ENCODE results near the gene EN2.

Gene EN2

DNA sequence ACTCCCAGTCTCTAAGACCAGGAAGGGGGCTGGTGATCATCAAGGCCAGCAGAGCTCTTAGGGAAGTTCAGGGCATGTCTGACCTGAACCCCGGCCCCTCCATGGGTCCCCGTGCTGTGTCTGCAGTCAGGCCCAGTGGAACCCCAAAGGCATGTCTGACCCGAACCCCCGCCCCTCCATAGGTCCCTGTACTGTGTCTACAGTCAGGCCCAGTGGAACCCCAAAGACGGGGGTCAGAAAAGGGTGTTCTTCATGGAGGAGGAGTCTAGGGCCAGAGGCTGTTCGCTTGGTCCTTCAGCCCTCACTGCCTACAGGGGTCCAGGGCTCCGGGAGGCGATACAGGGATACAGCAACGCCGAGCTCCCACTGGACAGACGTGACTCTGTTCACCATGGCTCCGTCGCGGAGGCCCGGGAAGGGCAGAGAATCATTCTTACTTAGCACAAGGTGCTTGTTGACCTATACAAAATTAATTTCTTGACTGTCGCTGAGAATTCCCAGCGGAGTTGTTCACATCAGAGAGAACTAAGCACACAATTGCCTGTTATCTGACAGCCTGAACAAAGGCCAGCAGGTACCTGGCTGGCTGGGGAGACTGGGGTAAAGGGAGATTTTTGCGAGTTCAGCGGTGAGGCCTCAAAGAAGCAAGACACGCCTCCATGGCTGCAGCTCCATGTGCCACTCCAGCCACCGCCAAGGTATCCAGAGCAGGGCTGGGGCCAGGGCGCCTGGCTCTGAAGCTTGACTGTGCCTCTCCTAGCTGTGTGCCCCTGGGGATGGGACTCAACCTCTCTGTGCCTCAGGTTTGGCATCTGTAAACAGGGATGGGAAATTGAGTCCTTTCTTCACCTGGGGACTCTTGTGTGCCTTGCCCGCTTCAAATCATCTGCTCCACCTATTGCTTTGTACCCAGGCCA lies 26.8 kb downstream of the EN2 start:
- DNase-seq (ENCODE audit: low read depth in 4 of 4, low spot score in 1 of 4): no peak

DNA sequence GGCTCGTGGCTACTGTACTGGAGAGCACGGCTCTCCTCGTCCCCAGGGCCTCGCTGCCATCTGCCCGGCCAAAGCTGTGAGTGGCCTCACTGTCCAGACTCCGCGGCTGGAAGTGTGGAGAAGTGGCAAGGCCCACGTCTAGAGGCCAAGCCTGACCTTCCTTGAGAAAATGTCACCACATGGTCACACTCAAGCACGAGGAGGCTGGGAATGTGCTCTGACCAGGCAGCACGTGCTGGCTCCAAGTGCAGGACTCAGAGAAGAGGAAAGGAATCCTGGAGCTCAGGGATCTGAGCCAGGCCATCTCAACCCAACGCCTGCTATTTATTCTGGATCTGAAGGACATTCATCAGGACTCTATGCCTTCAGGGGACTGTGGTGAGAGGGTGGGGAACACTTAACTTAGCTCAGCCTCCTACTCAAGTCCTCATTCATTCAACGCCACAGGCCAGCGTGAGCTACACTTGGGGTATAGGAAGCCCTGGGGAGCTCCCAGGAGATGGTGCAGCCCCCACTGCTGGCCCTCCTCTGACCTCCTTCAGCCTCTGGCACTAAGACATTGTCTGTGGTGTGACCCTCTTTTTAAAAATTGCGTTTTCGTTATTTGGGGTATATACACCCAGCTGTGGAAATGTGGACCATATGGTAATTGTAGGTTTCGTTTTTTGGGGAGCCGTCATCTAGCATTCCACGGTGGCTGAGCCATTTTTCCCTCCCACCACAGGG lies 29.0 kb downstream of the EN2 start:
- no peak for DNase-seq (ENCODE audit: low read depth in 4 of 4, low spot score in 1 of 4)

DNA sequence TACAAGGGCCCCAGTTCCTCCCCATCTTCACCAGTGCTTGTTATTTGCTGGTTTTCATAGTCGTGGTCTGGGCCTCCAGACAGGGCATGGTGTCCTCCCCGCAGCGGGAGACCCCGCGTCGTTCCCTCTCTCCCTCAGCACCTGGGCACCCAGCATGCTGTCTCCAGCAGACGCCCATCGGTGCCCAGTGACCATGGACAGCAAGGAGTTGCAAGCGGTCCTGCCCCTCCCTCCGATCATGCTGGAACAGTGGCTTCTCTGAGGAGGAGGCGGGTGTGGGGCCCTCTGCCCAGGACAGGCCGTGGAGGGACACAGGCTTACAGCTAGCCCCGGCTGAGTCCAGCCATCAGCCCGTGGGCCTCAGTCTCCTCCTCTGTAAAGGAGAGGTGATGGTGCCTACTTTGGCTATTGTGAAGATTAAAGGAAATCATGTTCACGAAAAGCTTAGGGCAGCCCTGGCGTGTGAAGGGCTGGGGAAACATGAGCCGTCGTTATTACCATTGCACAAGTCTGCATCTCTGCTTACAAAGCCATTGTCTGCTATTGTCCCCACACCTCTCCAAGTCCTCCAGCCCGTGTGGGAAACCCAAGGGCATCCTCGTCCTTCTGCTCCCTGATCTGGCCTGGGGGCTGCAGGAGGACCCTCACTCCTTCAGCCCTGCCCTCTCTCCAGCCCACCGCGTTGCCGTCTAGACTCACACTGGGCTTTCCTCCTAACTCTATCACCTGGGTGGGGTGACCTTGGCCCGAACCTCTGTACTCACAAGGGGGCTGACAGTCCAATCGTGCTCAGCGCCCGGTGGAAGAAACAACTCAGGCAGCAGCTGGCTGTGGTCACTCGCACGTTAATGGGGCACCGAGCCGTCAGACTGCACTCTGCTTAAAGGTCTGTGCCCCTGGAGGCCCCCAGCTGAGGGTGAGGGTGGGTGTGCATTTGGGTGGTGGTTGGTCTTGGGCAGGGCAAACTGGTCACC lies 29.9 kb downstream of the EN2 start:
- DNase-seq (ENCODE audit: low read depth in 4 of 4, low spot score in 1 of 4): no peak

DNA sequence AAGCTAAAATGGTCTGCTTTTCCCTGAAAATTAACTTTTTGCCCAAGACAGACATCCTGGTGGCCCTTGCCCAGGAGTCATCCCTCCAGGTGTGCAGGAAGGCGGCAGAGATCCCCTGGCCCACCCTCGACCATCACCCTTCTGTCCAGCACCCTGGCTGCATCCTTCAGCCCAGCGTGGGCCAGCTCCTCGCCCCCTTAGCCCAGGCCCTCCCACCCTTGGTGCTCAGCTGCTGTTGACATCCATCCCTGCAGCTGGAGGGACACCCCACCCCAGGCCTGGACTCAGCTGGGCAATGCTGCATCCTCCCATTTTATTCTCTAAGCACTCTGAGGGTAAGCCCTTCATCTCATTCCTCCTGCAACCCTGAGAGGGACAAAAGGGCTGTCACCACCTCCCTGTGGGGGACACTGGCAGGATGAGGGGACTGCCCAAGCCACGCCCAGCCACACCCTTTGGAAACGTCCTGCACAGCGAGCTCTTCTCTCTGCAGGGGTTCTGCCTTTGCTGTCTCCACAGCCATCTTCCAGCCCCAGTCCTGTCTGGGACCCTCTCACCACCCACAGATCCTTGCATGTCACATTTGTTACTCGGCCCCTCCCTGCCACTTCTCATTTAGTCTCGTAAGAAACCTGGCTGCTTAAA lies 30.7 kb downstream of the EN2 start:
- no peak for DNase-seq (ENCODE audit: low read depth in 4 of 4, low spot score in 1 of 4)

DNA sequence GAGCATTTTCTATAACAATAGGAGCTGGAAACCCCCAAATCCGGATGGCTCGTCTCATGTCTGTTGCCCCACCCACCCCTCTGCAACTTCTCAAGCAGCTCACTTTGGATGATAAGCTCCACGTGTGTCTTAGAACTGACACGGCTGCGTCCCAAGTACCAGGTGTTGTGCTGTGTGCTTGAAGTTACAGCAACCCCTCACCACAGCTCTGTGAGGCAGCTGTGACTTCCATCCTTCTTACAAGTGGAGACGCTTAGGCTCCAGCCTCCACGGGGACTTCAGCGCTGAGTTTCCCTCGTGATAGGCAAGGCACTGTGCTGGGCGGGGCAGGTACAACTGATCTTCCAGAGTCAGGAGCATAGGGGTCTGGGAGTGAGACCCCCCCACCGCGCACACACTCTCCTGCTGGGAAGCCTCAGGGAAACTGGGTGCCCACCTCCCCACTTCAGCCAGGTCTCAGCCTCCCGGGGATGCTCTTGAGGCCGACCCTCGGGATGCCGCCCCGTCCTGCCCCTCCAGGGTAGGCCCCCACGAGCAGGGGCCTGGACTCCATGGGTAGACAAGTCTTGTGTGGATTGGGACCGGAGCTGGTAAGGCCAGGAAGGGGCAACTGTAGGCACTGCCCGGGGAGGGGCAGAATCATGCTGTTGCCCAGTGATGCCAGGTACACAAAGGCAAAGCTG lies 31.4 kb downstream of the EN2 start:
- DNase-seq (ENCODE audit: low read depth in 4 of 4, low spot score in 1 of 4): no peak

DNA sequence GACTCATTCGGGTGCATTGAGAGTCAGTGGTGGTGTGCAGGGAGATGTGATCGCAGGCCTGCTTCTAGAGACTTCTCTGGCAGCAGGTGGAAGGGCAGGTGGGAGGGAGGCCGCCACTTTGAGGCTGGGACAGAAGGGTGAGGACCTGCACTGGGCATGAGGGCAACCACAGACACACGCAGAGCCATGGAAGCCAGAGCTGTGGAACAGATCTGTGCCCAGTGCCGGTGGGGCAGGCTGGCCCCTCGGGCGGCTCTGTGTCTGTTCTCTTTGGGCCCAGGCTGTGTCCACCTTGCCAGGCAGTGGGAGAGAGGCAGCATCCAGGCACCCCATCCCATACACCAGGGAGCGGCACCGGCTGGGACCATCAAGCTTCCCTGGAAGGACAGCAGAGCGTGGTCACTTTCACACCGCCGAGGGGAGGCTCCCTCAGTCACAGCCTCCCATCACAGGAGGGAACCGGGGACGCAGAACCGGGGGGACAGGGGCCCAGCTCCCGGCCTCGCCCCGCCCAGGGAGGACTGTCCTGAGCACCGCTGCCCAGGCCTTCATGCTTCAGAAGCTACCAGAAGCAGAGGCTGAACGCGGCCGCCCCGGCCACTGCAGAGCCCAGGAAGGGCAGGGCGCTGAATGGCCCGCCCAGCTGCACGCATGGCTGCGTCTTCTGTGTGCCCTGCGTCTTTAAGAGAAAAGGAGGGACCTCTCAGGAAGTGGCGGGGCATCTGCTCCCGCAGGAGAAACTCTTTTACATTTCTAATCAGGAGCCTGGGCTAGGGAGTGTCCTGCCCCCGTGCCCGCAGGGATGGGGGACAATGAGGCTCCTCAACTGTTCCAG lies 32.1 kb downstream of the EN2 start:
- no peak for DNase-seq (ENCODE audit: low read depth in 4 of 4, low spot score in 1 of 4)

DNA sequence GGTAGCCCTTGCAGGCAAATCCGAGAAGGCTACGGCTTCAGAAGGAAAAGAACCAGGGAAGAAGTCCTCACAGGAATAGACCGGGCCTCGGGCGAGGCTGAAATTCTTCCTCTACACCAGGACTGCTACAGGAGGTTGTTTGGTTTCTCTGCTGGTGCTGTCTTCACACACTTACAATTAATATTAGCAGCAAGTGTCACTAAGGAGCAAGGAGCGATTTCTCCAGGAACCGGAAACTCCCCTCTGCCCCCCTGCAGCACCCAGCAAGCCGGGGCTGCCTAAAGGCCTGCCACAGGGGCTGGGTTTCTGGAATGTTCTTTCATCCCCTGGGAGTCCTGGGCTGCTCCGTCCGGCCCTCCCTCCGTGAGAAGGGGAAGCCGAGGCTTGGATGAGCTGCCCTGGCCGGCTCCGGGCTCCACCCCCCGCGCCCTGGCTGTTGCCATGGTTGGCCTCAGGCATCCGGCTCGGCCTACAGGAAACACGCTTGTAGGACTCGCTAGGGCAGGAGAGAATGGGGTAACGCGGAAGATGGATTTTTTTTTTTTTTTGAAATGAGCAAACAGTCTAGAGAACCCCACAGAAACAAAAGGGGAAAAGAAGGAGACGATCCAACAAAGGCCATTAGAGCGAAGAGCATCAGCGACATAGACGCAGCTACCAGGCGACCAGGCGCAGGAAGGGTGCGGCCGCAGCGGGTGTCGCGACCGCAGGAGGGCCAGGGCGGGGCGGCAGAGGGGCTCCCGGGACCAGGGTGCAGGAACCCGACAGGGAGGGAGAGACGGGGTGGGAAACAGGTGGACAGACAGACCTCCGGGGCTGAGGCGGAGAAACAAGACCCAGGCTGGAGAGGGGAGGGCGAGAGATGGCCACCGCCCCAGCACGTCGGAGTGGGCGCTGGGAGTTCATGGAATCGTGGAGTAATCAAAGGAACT lies 33.0 kb downstream of the EN2 start:
- peak in 1 of 4 experiments; percentile 28 for DNase-seq (ENCODE audit: low read depth in 4 of 4, low spot score in 1 of 4)

DNA sequence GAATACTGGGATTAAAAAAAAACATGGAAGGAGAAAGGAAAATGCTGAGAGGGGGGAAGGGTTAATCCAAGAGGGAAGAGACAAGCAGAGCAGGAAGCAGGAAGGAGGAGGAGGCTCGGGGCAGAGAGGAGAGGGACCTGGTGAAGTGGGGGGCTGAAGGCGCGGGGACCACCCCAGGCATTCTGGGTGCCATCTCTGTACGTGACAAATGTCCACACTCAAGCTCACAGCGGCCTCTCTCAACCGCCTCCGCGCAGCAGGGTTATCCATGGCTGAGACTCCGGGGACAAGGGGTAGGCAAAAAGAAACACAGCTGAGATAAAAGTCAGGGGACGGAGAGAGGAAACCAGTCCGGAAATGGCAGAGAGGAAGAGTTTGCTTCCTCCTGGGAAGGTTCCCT lies 33.9 kb downstream of the EN2 start:
- no peak for DNase-seq (ENCODE audit: low read depth in 4 of 4, low spot score in 1 of 4)

DNA sequence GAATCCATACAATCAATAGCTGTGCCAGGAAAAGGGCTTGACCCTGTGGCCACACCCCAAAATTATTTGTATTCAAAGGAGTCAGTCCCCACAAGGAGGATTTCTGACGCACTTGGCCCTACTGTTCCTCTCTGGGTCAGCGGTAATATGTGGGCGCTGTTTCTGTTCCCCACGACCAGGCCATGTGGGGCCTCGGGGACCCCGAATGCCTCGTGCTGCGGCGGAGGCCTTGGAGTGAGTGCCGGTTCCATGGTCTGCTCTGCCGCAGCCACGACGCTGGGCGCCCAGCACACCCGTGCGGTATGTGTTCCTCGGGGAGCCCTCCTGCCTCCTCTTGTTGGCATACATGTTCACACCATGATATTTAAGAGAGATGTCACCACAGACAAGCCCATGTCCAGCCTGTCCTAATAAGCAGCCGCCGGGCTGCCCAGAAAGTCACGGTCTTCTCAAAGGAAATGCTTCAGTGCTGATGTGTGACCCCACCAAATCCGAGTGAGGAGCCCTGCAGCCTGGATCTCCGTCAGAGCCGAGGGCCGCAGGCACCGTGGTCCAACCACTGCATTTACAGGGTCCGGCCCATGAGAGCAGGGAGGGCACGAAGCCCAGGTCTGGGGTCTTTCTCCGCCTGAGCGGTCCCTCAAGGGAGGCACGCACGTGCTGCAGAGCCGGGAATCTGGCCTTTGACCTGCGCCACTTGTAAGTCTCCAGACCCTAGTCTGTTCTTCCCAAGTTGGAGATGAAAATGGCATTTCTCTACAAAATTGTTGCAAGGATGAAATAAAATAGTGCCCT lies 36.0 kb downstream of the EN2 start:
- DNase-seq (ENCODE audit: low read depth in 4 of 4, low spot score in 1 of 4): no peak

DNA sequence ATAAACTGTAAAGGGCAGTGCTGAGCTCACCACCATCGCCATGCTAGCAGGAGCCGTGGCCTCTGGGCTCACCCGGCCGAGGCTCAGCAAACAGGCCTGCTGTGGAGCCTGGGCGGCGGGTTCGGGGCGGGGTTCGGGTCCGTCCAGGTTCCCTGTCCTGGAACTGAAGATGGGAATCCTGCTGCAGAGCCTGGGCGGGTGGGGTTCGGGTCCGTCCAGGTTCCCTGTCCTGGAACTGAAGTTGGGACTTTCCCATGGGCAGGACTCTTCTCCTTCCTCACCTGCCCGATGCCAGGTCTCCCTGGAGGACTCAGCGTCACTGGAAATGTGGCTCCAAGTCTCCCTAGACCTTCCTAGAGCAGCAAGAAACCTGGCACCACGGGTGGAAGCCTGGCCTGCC lies 36.6 kb downstream of the EN2 start:
- no peak for DNase-seq (ENCODE audit: low read depth in 4 of 4, low spot score in 1 of 4)

DNA sequence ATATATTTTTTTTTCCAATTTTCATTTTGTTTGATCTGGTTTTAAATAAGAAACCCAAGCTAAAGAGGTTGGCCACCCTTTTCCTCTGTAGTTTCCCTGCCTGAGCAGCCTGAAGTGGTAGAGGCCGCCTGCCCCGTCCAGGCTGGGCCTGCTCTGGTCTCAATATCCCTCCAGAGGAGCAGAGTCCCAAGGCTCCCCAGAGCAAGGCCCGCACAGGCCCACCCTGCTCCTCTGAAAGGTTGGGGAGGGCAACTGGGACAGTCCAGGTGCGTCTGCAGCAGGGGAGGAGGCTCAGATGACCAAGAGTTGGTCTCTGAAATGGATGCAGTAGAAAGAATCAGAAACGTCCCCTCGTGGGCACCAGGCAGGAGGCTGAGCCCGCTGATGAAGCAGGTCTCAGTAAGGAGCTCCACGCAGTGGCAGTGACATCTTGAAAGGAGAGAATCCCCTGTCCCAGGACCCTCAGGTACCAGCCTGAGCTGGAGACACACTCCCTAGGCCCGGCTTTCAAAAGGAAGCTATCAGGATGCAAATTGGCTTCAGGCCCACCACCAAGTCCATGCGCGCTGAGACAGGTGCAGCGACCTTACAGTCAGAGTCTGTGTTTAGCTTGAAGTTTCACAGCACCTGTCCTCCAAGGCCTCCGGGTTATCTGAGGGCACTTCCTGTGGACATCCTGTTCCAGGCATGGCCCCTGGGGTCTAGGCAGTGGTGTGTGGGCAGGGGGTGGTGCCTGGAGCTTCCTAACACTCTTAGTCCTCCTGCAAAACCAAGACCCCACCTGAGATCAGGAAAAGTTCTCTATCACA lies 37.7 kb downstream of the EN2 start:
- DNase-seq (ENCODE audit: low read depth in 4 of 4, low spot score in 1 of 4): no peak

DNA sequence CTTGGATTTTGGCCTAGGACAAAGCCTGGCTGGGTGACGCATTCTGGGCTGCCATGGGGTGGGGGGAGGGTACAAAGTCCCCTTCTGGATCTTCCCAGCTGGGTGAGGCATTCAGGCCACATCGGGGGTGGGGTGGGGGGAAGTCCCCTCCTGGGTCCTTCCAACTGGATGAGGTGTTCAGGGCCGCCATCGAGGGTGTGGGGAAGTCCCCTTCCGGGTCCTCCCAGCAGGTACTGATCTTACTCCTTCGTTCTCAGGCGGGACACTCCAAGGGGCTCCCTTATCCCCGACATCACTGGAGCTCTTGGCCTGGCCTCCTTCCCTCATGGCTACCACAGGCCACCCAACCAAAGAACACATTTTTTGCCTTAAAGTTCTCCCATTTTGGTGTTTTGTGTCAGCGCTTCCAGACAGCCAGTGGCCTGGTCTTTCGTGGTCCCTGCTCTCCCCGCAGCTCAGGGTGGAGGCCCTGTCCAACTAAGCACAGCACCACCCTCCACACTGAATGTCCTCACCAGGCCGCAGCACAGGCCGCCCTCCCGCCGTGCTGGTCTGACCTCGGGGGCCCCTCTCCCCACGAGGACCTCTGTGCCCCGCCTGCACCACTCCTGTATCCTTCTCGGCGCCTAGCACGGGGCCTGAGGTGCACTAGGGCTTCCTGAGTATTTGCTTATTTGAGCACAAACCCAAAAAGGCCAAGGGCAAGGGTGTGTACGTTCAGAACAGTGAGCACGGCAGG lies 38.5 kb downstream of the EN2 start:
- DNase-seq (ENCODE audit: low read depth in 4 of 4, low spot score in 1 of 4): no peak

DNA sequence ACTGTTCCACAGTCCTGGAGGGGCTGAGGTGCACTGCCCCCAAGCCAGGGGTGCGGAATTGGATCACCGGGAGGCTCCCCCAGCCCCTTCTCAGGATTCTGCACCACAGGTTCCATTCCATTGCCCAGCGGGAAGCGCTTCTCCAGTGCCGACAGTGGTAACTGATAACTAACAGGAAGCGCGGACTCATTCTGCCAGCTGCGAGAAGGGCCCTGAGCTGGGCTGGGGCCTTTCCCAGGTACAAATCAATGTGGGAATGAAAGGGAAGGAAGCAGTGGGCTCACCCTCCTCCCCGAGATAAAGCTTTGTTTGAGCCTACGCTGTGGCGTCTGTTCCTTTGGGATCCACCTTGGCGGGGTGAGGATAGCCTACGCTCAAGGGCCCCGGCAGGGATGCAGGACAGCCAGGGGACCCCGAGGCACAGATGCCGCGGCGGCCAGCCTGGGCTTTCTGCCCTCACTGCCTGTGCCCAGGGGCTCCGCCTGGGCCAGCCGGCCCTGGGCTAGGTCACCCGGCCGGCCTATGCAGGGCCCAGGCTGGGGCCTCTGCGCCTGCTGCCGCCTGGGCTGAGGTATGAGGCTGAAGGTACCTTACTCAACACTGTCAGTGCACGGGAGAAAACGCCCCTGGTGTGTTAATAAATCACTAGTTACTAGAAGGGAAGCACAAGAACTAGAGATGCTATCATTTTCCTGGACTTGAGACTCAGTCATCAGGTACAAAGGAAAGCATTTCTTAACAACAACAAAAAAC lies 39.4 kb downstream of the EN2 start:
- DNase-seq (ENCODE audit: low read depth in 4 of 4, low spot score in 1 of 4): no peak

DNA sequence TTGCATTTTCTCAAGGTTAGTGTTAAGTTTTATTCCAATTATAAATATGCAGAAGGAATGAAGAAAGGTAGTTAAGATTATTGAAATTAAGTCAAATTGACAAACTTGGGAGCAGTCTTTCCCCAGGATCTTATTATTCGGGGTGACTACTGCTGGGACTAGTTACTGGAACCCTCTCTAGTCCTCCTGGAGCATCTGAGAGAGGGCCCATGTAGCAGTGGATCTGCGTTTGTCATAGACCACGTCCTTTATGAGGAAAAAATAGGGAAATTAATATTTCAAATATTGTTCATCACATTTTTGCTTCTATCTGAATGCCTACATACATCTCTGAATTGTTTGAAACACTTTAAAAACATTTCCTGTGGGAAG lies 47.5 kb downstream of the EN2 start:
- no peak for DNase-seq (ENCODE audit: low read depth in 4 of 4, low spot score in 1 of 4)

DNA sequence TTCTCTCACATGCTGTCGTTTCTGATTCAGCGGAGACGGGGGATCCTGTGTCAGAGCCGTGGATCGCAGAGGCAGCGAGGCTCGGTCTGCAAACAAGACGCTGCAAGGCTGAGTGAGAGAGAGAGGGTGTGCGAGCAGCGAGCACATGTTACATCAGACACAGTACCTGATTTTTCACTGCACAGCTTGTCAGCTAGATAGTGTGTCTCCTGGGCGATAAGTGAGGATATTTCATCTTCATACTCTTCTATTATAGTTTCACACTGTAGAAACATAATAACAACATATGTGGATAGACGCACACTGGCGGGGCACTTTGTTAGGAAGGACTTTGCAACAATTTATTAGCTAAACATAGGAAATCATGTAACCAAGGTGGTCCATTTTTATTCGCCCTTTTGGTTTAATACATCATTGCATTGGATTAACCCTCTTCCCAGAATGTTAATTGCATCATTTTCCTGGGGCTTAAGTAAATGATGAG lies 49.0 kb downstream of the EN2 start:
- no peak for DNase-seq (ENCODE audit: low read depth in 4 of 4, low spot score in 1 of 4)
